Endometrium (tissue), 2 donors: ENCODE data around the gene FOXL1.
"Not testable (repeated sequence)": the region's sequence is repeated elsewhere in the genome, so short reads cannot be mapped to it uniquely, and the experiment has no call there.

Experiments
- FAIRE-seq: peaks from 2 replicates; lab custom pipeline; 2012; peaks lifted over from hg19 to GRCh38; lab: Jason Lieb, UNC
- donor health status: control.
- donor health status: control.

Gene FOXL1

DNA sequence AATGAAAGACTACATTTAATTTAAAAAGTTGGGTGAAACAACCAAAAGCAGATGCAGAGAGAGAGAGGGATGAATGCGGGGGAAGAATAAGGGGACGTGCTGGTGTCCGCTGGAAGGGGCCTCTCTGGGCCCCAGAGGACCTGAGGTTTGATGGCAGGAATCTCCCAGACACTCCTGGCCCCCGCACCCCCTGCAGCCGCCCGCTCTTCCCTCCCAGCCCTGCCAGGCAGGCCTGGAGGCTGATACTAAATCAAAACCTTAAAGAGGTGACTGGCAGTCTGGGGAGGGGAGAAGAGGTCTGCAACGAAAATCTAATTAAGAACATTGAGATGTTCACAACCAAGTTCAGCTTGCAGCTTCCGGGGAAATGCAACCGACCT is 2.4 kb downstream of the FOXL1 start:
- FAIRE-seq = no peak

DNA sequence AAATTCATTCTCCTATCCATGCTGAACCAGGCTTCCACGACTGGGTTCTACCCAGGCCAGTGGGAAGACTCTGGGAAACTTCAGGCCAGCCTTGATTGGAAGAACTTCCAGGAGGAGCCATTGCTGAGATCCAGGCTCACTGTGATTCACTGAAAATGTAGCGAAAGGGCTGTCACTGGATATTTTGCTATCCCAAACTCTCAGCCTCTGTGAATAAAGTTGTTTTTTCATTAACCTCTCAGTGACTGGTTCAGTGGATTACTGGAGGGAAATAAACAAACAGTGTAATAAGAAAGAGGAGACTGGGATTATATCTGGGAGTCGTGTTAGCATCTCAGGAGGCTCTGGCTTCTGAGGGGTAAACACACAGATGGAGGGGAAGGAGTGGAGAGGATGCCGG is 3.1 kb downstream of the FOXL1 start:
- FAIRE-seq = no peak

DNA sequence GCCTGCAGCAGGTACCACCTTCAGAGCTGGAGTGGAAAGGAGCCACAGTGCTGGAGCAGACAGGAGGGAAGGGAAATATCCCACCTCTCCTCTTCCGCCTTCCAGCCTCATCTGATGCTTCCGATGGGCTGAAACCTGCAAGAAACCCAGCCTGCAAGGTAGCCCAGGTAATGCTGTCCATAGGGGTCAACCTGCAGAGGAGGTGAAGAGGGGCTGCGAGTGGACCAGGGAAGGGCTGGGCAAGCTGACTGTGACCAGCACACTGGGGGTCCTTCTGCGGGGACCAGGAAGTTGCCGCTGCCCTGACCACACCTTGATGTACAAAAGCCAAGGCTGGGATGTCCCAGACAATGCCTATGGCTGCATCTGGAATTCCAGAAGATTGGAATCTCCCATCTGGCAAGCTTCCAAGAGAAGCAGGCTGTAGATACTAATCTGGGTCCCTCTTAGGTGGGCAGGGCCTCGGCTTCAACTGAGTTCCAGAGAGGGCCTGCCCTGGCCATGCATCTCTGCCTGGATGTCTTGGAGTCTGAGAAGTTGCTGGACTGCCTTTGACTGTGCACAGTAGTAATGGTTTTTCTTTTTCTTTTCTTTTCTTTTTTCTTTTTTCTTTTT is 5.8 kb downstream of the FOXL1 start:
- FAIRE-seq = no peak

DNA sequence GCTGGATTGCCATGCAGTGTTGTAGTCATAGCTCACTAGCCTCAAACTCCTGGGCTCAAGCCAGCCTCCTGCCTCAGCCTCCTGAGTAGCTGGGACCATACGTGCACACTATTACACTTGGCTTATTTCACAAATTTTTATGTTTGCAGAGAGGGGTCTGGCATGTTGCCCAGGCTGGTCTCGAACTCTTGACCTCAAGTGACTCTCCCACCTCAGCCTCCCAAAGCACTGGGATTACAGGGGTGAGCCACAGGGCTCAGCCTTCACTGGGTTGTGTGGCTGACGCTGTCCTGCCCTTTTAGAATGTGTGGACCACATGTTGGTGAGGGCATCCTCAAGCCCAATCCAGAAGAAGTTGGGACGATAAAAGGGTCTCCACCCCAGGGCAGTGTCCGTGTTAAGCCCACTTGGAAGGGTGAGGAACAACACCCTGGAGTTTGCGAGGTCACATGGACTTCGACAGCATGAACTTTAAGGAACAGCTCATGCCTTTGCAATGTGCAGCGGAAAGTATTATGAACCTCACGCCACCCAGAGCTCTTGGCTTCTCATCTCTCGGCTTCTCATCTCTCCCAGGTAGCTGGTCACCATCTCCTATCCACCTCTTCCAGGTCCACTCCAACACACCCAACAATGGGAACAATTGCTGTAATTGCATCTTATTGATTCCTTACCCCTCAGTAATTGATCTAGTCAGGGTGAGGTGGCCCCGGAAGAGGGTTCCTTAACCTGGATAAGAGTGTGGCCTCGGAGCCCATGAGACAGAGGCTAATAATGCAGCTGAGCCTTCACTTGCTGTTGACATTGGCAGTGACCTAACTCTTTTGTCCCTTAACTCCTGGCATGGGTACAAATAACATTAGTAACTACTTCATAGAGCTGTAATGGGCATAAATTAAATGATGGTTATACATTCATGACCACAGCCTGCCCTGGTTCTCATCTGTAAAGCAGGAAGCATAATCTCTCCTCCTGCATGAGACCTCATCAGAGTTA is 6.7 kb downstream of the FOXL1 start:
- no peak for FAIRE-seq

DNA sequence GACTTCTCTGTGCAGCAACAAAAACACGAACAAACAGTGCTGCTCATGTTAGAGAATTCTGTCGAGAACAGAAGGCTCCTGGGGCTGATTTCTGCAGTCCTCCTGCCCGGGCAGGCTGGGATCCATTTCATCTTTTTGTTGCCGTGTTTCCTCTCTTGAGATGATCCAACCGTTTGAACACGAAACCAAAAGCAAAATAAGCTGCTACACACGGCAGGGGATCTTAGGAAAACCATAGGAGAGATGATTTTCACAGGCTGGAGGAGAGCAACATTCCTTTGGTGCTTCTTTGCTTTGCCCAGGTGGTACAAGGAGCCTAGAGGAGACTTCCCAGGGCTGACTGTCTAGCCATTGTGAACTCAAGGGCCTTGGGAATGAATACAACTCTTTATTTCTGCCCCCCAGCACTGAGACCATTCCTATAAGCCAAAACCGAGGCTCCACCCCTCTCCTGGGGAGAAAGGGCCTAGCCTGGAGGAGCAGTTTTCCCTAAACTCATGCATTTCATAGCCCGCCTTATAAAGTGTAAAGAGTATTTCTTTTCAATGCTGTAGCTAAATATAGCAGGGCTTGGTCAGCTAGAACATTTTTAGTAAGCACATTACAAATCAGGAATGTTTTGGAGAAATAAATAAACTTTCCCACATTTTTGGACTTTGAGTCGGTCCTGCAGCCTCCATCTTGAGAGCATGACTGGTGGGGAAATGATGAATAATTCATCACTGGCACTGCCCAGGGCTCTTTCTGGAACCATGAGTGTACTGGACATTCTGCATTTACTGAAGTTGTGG is 7.7 kb downstream of the FOXL1 start:
- no peak for FAIRE-seq

DNA sequence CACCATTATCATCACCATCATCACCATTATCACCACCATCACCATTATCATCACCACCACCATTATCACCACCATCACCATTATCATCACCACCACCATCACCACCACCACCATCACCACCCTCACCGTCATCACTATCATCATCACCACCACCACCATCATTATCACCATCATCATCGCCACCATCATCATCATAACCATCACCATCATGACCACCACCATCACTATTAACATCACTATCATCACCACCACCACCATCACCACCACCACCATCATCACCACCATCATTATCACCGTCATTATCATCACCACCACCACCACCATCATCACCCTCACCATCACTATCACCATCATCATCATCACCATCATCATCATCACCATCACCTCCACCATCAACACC is 9.1 kb downstream of the FOXL1 start:
- FAIRE-seq = no peak

DNA sequence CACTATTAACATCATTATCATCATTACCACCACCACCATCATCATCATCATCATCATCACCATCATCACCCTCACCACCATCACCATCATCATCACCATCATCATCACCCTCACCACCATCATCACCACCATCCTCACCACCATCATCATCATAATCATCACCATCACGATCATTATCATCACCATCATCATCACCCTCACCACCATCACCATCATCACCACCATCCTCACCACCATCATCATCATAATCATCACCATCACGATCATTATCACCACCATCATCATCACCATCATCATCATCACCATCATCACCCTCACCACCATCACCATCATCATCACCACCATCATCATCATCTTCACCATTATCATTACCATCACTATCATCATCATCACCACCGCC is 9.6 kb downstream of the FOXL1 start:
- not testable (repeated sequence) for FAIRE-seq

DNA sequence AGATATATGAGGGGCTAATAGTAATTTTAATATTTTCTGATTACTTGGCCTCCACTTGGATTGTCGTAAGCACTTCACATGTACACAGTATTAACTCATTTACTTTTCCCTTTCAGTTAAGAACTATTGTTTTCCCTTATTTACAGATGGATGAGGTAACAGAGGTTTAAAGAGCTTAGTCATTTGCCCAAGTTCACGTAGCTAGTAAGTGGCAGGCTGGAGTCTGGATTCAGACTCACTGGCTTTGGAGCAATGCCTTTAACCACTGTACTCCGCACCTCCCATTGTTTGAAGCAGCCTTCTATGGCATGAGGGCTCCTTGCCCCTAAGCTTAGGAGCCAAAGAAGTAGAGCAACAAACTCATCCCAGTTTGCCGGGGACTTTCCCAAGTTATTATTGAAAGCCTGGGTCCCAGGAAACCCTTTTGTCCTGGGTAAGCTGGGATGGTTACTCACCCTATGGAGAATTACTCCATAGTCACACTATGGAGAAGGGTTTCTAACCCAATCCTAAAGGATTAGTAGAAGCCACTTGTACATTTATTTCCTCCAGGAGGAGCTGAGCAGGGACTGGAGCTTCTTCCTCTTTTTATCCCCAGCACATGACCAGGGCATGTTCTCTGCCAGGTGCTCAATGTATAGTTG is 12.3 kb downstream of the FOXL1 start:
- no peak for FAIRE-seq

DNA sequence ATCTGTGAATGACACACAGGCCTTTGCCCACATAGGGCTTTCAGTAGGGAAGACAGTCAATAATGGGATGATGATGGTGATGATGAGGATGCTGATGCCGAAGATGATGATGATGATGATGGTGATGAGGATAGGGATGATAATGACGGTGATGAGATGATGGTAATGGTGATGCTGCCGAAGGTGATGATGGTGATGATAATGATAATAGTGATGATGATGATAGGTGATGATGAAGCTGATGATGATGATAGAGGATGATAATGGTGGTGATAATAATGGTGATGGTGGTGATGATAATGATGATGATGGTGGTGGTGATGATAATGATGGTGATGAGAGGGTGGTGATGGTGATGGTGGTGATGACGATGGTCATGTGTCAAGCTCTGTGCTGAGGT is 12.9 kb downstream of the FOXL1 start:
- FAIRE-seq = no peak

DNA sequence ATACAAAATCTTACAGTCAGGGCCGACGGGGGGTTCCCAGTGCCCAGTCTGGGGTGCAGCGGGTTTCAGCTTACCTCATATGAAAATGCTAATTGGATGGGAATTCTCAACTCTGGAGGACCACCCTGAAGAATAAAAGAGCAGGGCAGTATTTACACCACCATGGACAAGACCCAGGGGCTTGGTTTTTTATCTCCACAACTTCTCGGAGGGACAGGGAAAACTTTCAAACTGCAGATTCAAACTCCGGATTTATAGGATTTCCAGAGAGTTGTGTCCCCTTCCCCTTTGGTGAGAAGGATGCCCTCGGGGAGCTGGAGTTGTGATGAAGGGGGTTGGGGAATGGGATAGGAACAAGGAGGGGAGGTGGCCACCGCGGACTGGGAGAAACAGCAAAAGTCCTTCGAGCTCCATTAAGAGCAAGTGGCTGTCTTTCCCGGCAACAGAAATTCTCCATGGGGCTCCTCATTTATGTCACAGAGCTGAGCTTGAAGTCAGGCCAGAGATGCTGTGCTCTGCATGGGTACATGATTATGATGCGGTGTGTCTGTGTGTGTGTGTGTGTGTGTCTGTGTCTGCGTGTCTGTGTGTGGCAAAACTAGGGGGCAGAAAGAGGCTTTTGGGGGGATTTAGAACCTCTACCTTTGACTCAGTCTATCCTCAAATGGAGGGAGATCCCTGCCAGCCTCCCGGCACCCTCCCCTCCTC is 15.7 kb downstream of the FOXL1 start:
- FAIRE-seq = no peak

DNA sequence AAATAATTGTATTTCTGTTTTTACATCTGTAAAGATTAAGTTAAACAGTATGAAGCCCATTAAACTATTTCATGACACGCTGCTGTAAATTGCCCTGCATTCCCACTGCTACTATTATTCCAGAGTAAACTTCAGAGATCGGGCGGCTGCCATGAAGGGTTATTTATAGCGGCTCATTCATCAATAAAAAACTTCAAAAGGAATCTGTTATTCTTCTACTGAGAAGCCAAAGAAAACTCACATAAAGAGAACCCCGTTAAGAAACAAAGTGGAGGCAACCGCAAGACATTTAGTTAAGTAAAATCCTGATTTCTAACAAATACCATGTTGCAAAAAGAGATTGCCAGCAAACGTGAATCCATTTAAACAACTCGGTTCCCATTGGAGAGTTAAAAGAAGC is 16.4 kb downstream of the FOXL1 start:
- FAIRE-seq = no peak

DNA sequence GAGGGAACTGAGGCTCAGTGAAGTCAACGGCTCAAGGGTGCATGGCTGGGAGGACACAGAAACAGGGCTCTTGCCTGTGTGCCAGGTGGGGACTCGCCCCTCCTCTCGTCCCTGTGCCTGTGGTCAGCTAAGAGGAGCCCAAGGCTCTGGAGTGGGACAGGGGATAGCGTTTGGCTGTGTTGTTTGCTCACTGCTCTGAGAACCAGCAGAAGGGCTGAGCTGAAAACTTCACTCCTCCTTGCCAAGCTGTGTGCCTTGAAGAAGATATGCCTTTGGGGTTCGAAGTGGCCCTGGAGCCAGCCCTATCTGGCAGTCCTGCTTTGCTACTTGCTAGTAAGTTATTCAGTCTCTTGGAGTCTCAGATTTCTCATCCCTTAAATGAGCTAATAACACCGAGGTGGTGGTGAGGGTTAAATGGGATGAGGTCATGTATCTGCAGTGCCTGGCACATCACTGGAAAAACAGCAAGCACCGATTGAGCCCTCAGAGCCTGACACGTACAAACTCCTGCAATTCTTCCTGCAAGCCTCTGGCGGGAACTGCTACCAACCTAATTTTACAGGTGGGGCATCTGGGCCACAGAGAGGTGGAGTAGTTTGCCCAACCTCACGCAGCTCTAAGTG is 17.7 kb downstream of the FOXL1 start:
- no peak for FAIRE-seq

DNA sequence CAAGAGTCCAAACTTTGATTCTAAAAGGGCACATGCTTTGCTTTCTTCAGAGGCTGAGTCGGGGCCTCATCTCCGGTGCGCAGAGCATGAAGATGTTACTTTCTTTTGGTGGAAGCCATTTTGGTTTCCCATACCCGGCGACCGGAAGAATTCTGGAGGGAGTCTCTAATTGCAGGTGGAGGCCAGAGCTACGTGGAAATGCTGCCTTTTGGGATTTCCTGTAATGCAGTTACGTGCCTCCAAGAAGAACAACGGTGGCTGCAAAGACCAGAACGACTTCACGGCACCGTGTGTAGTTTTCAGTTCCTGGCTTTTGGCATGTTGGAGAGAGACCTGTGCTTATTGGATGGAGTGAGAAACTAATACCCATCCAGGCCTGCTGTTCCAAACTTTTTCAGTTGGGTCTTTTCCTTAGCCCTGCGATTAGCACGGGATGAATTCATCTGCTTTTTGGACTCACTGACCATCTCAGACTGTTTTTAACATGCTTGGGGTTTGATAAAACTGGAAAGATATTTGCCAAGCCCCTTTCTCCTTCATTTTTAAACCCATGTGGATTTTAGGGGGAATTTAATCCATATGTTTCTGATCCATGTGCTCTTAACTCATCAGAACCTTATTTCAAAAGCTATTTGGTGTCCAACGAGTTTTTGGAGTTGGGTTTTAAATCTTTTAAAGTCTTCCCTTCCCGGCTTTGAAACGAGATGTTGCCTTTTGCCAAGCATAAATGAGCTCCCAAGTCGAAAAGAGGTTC is 19.0 kb downstream of the FOXL1 start:
- no peak for FAIRE-seq

DNA sequence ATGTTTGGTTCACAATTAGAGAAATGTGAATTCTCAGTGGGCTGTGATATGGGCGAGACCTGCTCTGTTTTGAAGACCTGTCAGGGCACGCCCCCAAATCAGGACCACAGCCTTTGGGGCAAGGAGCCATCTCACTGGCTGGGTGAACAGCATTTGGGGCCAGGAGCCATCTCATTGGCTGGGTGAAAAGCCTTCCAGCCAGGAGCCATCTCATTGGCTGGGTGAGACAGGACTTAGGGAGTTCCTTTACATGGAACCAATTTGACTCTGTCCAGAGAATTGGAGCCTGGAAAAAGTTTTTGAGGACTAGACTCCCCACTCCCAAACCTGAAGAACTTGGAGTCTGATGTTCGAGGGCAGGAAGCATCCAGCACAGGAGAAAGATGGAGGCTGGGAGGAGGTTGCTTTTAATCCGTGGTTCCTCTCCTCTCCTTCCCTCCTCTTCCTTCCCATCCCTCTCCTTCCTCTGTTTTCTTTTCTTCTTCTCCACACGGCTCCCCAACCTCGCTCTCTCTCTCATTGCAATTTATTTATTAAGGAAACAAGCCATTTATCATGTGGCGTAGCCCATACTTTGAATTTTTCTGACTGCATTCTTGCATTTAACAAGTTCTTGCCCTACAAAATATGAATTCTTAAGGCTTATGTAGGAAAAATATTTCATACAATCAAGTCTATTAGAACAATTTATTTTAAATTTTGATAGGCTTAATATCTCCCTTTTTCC is 19.7 kb downstream of the FOXL1 start:
- FAIRE-seq = no peak

DNA sequence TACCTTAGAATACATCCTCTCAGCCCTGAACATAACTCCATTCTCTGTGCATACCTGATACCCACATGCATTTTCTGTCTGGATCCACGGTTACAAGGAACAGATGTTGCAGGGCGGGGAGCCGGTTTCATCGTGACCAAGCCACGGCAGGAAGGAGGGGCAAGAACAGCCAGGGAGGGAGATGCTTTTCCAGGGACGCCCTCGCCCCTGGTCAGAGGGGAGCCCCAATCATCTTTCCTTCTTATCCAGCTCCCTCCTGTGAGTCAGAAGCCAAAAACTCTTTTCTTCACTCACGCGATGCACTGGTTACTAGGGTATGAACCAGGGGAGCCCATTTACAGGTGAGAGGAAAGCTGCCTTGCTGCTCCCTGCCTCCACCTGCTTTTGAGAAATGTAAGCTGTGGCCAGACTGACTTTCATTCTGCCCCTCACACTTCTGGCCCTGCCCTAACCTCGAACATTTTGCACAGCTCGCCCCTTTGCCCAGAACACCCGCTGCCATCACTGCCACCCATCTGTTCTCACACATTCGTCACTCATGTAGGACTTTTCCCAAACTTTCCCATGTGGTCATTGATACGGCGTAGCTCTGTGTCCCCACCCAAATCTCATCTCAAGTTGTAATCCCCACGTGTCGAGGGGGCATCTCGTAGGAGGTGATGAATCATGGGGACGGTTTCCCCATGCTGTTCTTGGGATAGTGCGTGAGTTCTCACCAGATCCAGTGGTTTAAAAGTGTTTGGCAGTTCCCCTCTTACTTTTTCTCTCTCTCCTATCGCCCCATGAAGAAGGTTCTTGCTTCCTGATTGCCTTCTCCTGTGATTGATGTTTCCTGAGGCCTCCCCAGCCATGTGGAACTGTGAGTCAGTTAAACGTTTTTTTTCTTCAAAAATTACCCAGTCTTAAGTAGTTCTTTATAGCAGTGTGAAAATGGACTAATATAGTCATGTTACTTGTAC is 20.5 kb downstream of the FOXL1 start:
- FAIRE-seq = no peak

DNA sequence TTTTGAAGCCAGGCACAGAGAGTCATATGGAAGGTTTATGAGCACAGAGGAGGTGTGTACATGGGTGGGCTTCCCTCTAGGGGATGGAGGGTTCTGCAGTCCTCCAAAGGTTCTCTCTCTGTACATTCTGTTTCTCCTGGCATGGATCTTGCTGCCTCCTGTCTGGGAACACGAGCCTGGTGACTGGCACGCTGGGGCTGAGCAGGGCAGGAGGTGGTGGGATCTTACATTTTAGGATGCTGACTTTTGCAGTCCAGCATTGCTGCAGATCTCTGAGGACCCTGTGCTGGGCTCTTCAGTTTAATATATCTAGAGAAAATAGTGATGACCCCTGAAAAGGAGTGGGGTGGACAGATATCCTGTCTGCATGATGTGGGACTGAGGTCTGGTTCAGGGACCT is 23.0 kb downstream of the FOXL1 start:
- no peak for FAIRE-seq

DNA sequence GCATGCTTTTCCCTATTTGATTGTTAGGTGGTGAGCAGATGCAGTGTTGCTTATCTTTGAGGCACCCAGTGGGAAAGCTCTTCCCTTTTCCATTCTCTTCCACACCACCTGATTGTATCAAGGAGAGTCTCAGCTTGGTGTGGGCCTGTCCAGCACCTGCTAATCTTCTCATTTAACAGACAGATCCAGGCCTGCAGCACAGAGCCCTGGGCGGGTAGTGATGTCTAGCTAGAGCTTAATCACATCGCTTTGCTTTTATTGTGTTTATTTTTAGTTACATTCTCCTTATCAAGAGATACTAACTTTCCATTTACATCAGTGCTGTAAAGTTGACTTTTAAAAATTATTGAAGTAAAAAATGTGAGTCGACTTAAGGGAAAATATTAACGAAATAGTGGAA is 24.2 kb downstream of the FOXL1 start:
- no peak for FAIRE-seq

DNA sequence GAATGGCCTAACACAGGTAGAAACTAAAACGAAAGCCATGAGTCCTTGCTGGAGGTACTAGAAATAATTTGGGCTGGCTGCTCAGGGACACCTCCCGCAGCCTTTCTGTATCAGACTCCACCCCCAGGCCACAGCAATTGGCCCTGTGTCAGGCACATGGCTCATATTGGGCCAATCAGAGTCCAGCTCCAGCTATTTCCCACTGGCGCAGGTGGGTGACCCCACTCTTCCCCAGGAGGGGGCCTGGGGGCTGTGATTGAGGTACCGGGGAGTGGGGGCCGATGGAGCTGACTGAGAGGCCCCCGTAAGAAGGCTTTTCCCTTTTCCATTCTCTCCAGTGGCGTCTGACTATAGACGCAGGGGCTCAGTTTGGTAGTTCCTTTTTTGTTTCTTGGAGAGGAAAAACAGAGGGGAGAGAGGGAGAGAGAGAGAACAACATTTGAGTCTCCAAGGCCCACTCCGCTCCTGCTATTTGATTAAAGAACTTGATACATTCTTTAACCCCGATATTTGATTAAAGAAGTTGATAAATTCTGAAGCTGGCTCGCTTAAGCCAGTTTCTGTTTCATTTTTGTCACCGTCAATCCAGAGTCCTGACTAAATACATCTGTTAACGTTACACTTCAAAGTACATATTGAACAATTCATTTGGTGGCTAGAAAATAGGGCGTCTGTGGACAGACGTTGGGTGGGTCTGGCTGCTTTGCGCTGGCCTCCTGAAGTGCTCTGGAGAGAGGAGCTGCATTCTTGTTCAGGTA is 26.3 kb downstream of the FOXL1 start:
- FAIRE-seq = no peak
